Trophoblast cell (in vitro differentiated cells and primary cell): Measurements from ENCODE around the gene LAMA2.

Experiments used
- DNase-seq, 2 donors: peaks; one replicate each; pipeline ENCODE4 v3.0.0-alpha.2; 2016
- H2AFZ ChIP-seq: 2 replicates; pipeline ENCODE4 v1.6.1; 2013; ENCODE audit warnings: low read length, moderate library complexity, mild to moderate bottlenecking; ENCODE audit not compliant: insufficient read depth, poor library complexity
- H2AK5ac ChIP-seq: 2 replicates; pipeline ENCODE4 v1.6.1; 2013; ENCODE audit warnings: mild to moderate bottlenecking, low read length
- H2BK120ac ChIP-seq: 2 replicates; pipeline ENCODE4 v1.6.1; 2013; ENCODE audit warnings: low read length, mild to moderate bottlenecking, moderate library complexity; ENCODE audit not compliant: insufficient read depth, poor library complexity
- H2BK12ac ChIP-seq: 2 replicates; pipeline ENCODE4 v1.6.1; 2013; ENCODE audit warnings: mild to moderate bottlenecking, low read length, moderate library complexity
- H2BK5ac ChIP-seq: 2 replicates; pipeline ENCODE4 v1.6.1; 2013; ENCODE audit warnings: low read length, low read depth, moderate library complexity, mild to moderate bottlenecking; ENCODE audit not compliant: poor library complexity
- H3K14ac ChIP-seq: 2 replicates; pipeline ENCODE4 v1.6.1; 2013; ENCODE audit warnings: mild to moderate bottlenecking, low read length
- H3K18ac ChIP-seq: 2 replicates; pipeline ENCODE4 v1.6.1; 2013; ENCODE audit warnings: mild to moderate bottlenecking, low read length
- H3K23ac ChIP-seq: 2 replicates; pipeline ENCODE4 v1.6.1; 2013; ENCODE audit warnings: low read length
- H3K27ac ChIP-seq: 2 replicates; pipeline ENCODE4 v1.5.1; 2013; ENCODE audit warnings: low read depth, mild to moderate bottlenecking, inconsistent platforms, low read length, moderate library complexity
- H3K27me3 ChIP-seq: 2 replicates; pipeline ENCODE4 v1.6.1; 2013; ENCODE audit warnings: inconsistent platforms, mild to moderate bottlenecking, low read length, moderate library complexity; ENCODE audit not compliant: insufficient read depth
- H3K36me3 ChIP-seq, 2 experiments: 1 replicate in 1 of 2; 2 replicates in 1 of 2; pipeline ENCODE4 v1.6.1; 2013; ENCODE audit warnings: low read length in 2 of 2, mild to moderate bottlenecking in 2 of 2, moderate library complexity in 1 of 2; ENCODE audit not compliant: insufficient read depth in 2 of 2, control insufficient read depth in 1 of 2
- H3K4ac ChIP-seq: 2 replicates; pipeline ENCODE4 v1.6.1; 2013; ENCODE audit warnings: low read depth, mild to moderate bottlenecking, low read length, moderate library complexity
- H3K4me1 ChIP-seq, 2 experiments: 1 replicate in 1 of 2; 2 replicates in 1 of 2; pipeline ENCODE4 v1.6.1; 2013; ENCODE audit warnings: low read length in 2 of 2, mild to moderate bottlenecking in 2 of 2, moderate library complexity in 1 of 2; ENCODE audit not compliant: insufficient read depth in 2 of 2, control insufficient read depth in 1 of 2
- H3K4me2 ChIP-seq: 2 replicates; pipeline ENCODE4 v1.6.1; 2013; ENCODE audit warnings: inconsistent platforms, mild to moderate bottlenecking, low read length, moderate library complexity
- H3K4me3 ChIP-seq: 2 replicates; pipeline ENCODE4 v1.5.1; 2013; ENCODE audit warnings: mild to moderate bottlenecking, low read depth, low read length, inconsistent platforms
- H3K79me1 ChIP-seq: one replicate; pipeline ENCODE4 v1.6.1; 2013; ENCODE audit warnings: low read length
- H3K79me2 ChIP-seq: 2 replicates; pipeline ENCODE4 v1.6.1; 2013; ENCODE audit warnings: low read length, mild to moderate bottlenecking; ENCODE audit not compliant: control insufficient read depth, insufficient read depth, poor library complexity
- H3K9ac ChIP-seq: 2 replicates; pipeline ENCODE4 v1.6.1; 2013; ENCODE audit warnings: mild to moderate bottlenecking, low read length
- H3K9me3 ChIP-seq: 2 replicates; pipeline ENCODE4 v1.6.1; 2013; ENCODE audit warnings: low read depth, mild to moderate bottlenecking, control low read depth, inconsistent platforms, low read length; ENCODE audit not compliant: insufficient read depth
- H4K12ac ChIP-seq: 2 replicates; pipeline ENCODE4 v1.6.1; 2013; ENCODE audit warnings: low read depth, mild to moderate bottlenecking, low read length, moderate library complexity
- H4K8ac ChIP-seq: 2 replicates; pipeline ENCODE4 v1.6.1; 2013; ENCODE audit warnings: low read depth, mild to moderate bottlenecking, low read length, moderate library complexity
- H4K91ac ChIP-seq: one replicate; pipeline ENCODE4 v1.6.1; 2013; ENCODE audit warnings: low read depth, mild to moderate bottlenecking, low read length, moderate library complexity
- WGBS: extraction: QIAGEN DNeasy Blood & Tissue Kit; methylation state at CpG from one replicate; pipeline ENCODE4 v1.1.7; 2013; ENCODE audit warnings: missing lambda C conversion rate; ENCODE audit not compliant: insufficient read length, insufficient coverage; ENCODE audit errors: extremely low coverage; 5-methylcytosine and 5-hydroxymethylcytosine counted together

Gene LAMA2

DNA sequence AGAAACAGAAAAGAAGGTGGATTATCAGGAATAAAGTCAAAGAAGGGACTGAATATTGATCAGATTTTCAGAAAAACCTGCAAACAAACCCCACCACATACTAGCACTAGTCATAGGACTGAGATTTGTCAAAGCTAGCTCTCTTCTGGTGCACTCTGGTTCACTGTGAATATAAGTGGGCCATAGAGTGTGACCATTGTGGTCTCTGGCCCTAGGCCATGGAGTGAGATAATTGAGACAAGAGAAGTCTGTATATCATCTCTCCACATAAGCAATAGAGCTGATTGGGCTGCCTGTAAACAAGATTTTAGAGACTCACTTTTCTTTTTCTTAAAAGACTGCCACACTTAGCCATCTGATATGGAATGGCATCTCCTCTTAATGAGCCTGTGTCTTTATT is 247.2 kb downstream of the LAMA2 start:
- Histone ChIP-seq H3K79me2 (no peaks in the 10 kb centered on the region), H3K27ac (no peak overlapping the region), H3K14ac (no peak overlapping the region), H3K4ac (no peak overlapping the region), H3K27me3 (no peaks in the 10 kb centered on the region), H3K23ac (no peak overlapping the region), H2BK120ac (no peak overlapping the region), H3K36me3 (no peaks in the 10 kb centered on the region), H2BK12ac (no peak overlapping the region), H4K8ac (no peak overlapping the region), H2AK5ac (no peak overlapping the region), H3K4me1 (no peaks in the 10 kb centered on the region), H3K9ac (no peak overlapping the region), H3K9me3 (no peaks in the 10 kb centered on the region), H3K4me3 (no peak overlapping the region), H3K4me2 (no peak overlapping the region), H4K91ac (no peak overlapping the region), H4K12ac (no peak overlapping the region), H2BK5ac (no peak overlapping the region), H3K79me1 (no peaks in the 10 kb centered on the region), H2AFZ (no peak overlapping the region), H3K18ac (no peak overlapping the region)
- no peak for DNase-seq

DNA sequence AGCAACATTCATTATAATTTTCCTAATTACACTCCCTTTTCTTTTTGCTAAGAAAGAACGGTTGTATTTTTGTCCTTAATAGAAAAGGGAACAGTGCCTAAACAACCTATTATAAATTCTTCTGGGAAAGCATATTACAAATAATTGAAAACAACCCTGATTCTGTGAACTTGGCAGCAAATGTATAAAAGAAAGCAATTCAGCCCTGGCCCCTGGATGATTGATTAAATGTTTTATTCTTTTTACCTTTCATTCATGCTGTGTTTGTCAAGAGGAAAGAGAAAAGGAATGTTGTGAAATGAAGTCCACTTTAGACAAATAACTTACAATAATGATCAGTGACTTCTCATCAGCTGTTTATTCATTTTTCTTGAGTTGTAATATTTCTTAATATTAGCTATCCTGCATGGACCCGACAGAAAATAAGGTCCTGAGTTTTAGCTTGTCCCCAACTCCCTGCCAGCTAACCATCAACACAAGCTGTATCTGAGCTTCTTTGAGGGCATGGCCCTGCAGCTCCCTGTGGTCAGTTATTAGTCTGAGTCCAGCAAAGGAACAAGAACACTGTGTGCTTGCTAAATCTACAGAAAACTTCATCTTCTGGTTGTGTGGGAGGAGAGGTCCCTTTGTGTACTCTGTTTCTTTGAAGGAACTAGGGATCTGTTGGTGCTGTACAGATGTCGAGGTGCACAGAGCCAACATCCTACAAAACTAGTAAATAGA is 248.2 kb downstream of the LAMA2 start:
- no peak overlapping the region for H4K12ac ChIP-seq
- no peak overlapping the region for H3K9ac ChIP-seq
- no peak overlapping the region for H4K91ac ChIP-seq
- H2AK5ac ChIP-seq = no peak overlapping the region
- H3K27ac ChIP-seq = no peak overlapping the region
- no peaks in the 10 kb centered on the region for H3K79me2 ChIP-seq
- H3K4me2 ChIP-seq = no peak overlapping the region
- H3K4me3 ChIP-seq = no peak overlapping the region
- no peaks in the 10 kb centered on the region for H3K4me1 ChIP-seq
- H3K4ac ChIP-seq = no peak overlapping the region
- H3K9me3 ChIP-seq = no peaks in the 10 kb centered on the region
- H4K8ac ChIP-seq = no peak overlapping the region
- H2BK120ac ChIP-seq = no peak overlapping the region
- no peak overlapping the region for H3K23ac ChIP-seq
- H3K14ac ChIP-seq = no peak overlapping the region
- H2BK5ac ChIP-seq = no peak overlapping the region
- H2AFZ ChIP-seq = no peak overlapping the region
- DNase-seq = no peak
- H3K18ac ChIP-seq = no peak overlapping the region
- no peaks in the 10 kb centered on the region for H3K36me3 ChIP-seq
- WGBS = no CpG with 5 or more reads among the region's 3 CpGs
- H2BK12ac ChIP-seq = no peak overlapping the region
- no peaks in the 10 kb centered on the region for H3K27me3 ChIP-seq
- no peaks in the 10 kb centered on the region for H3K79me1 ChIP-seq

- no peak overlapping the region for H2BK5ac ChIP-seq
- no peak overlapping the region for H4K91ac ChIP-seq
- H3K4me3 ChIP-seq = no peak overlapping the region
- H2BK120ac ChIP-seq = no peak overlapping the region
- H3K36me3 ChIP-seq = no peaks in the 10 kb centered on the region
- H3K18ac ChIP-seq = no peak overlapping the region
- H3K4ac ChIP-seq = no peak overlapping the region
- DNase-seq = no peak
- H3K23ac ChIP-seq = no peak overlapping the region
- H4K12ac ChIP-seq = no peak overlapping the region
- no peak overlapping the region for H4K8ac ChIP-seq
- no peak overlapping the region for H2AFZ ChIP-seq
- no peak overlapping the region for H3K4me2 ChIP-seq
- 100% methylated on average over 2 of the region's 5 CpGs for WGBS
- H3K14ac ChIP-seq = no peak overlapping the region
- H2BK12ac ChIP-seq = no peak overlapping the region
- H3K4me1 ChIP-seq = no peaks in the 10 kb centered on the region
- no peaks in the 10 kb centered on the region for H3K79me2 ChIP-seq
- H3K79me1 ChIP-seq = no peaks in the 10 kb centered on the region
- H2AK5ac ChIP-seq = no peak overlapping the region
- no peak overlapping the region for H3K9ac ChIP-seq
- H3K27me3 ChIP-seq = no peaks in the 10 kb centered on the region
- no peaks in the 10 kb centered on the region for H3K9me3 ChIP-seq
- H3K27ac ChIP-seq = no peak overlapping the region
Observed at GRCh38 chr6:129133770-129134192, 250.8 kb downstream of the LAMA2 start.

- no peak overlapping the region for H2AK5ac ChIP-seq
- H4K8ac ChIP-seq = no peak overlapping the region
Observed at GRCh38 chr6:129134535-129134934, 251.6 kb downstream of the LAMA2 start.

More at GRCh38 chr6:129134535-129134934, 251.6 kb downstream of the LAMA2 start:
- Histone ChIP-seq H3K9ac (no peak overlapping the region), H3K23ac (no peak overlapping the region), H3K27ac (no peak overlapping the region), H3K4me2 (no peak overlapping the region), H3K4ac (no peak overlapping the region), H3K4me1 (no peaks in the 10 kb centered on the region), H2BK120ac (no peak overlapping the region), H3K79me1 (no peaks in the 10 kb centered on the region), H3K79me2 (no peaks in the 10 kb centered on the region), H3K14ac (no peak overlapping the region), H3K27me3 (no peaks in the 10 kb centered on the region), H3K4me3 (no peak overlapping the region), H3K36me3 (no peaks in the 10 kb centered on the region), H3K9me3 (no peaks in the 10 kb centered on the region), H4K12ac (no peak overlapping the region), H2BK12ac (no peak overlapping the region), H2BK5ac (no peak overlapping the region), H4K91ac (no peak overlapping the region), H2AFZ (no peak overlapping the region), H3K18ac (no peak overlapping the region)
- DNase-seq = no peak
